HepG2 (cell line): ENCODE measurements around the gene NUSAP1. TPM values are rescaled to one million over a fixed set of nuclear protein-coding genes. Genes with fewer than 3 reads are reported as not detected.
A peak's percentile ranks its signal among the peaks of the same experiment; 100 is the strongest.

Experiments
- FOXK2 ChIP-seq: fragments of 450-650 bp; IDR thresholded peaks from 2 replicates; pipeline ENCODE4 v1.6.1; 2016
- GATA4 ChIP-seq: sonication (generic); IDR thresholded peaks from 2 replicates; pipeline ENCODE4 v1.6.1; 2016; ENCODE audit warnings: antibody characterized with exemption, low read depth, borderline replicate concordance
- HOXA9 ChIP-seq: sonication (generic); formaldehyde crosslinking; IDR thresholded peaks from 2 replicates; pipeline ENCODE4 v1.8.1; 2022; ENCODE audit warnings: missing genetic modification reagents, mild to moderate bottlenecking, moderate library complexity, borderline replicate concordance
- NFRKB ChIP-seq: fragments of 450-650 bp; IDR thresholded peaks from 2 replicates; pipeline ENCODE4 v1.6.1; 2017
- POLR2AphosphoS2 ChIP-seq: IDR thresholded peaks from 2 replicates; pipeline ENCODE4 v1.6.1; 2011; ENCODE audit warnings: low read depth, low read length, improper control_type of control experiment
- SIX4 ChIP-seq: sonication (generic); formaldehyde crosslinking; IDR thresholded peaks from 2 replicates; pipeline ENCODE4 v1.4.0; 2020; ENCODE audit warnings: missing genetic modification reagents
- SNAI1 ChIP-seq: sonication (generic); formaldehyde crosslinking; IDR thresholded peaks from 2 replicates; pipeline ENCODE4 v1.5.0; 2020; ENCODE audit warnings: mild to moderate bottlenecking, missing genetic modification reagents, borderline replicate concordance
- TRIM24 ChIP-seq: sonication (generic); formaldehyde crosslinking; IDR thresholded peaks from 2 replicates; pipeline ENCODE4 v1.8.0; 2022; ENCODE audit warnings: mild to moderate bottlenecking, missing genetic modification reagents
- ZNF382 ChIP-seq: sonication (generic); formaldehyde crosslinking; IDR thresholded peaks from 2 replicates; pipeline ENCODE4 v1.5.0; 2020; ENCODE audit warnings: missing genetic modification reagents, mild to moderate bottlenecking, borderline replicate concordance
- ZNF460 ChIP-seq: sonication (generic); formaldehyde crosslinking; IDR thresholded peaks from 2 replicates; pipeline ENCODE4 v1.5.1; 2020; ENCODE audit warnings: missing genetic modification reagents, mild to moderate bottlenecking, borderline replicate concordance
- ZNF556 ChIP-seq: sonication (generic); formaldehyde crosslinking; IDR thresholded peaks from 2 replicates; pipeline ENCODE4 v1.4.0; 2020; ENCODE audit warnings: mild to moderate bottlenecking, missing genetic modification reagents, borderline replicate concordance
- ZNF598 ChIP-seq: sonication (generic); formaldehyde crosslinking; IDR thresholded peaks from 2 replicates; pipeline ENCODE4 v1.5.1; 2020; ENCODE audit warnings: mild to moderate bottlenecking, missing genetic modification reagents, borderline replicate concordance
- ZNF660 ChIP-seq: sonication (generic); formaldehyde crosslinking; IDR thresholded peaks from 2 replicates; pipeline ENCODE4 v1.5.1; 2020; ENCODE audit warnings: mild to moderate bottlenecking, low read depth, missing genetic modification reagents, borderline replicate concordance
- ZNF777 ChIP-seq: sonication (generic); formaldehyde crosslinking; IDR thresholded peaks from 2 replicates; pipeline ENCODE4 v1.4.0; 2020; ENCODE audit warnings: missing genetic modification reagents
- ZNF782 ChIP-seq: sonication (generic); formaldehyde crosslinking; IDR thresholded peaks from 2 replicates; pipeline ENCODE4 v1.4.0; 2020; ENCODE audit warnings: missing genetic modification reagents, mild to moderate bottlenecking, borderline replicate concordance
- ZNF83 ChIP-seq: sonication (generic); formaldehyde crosslinking; IDR thresholded peaks from 2 replicates; pipeline ENCODE4 v1.4.0; 2020; ENCODE audit warnings: missing genetic modification reagents, mild to moderate bottlenecking, borderline replicate concordance
- polyA plus RNA-seq, 8 experiments: library from polyadenylated mRNA; depleted of rRNA in 3 of 8; stranded (reverse) in 7 of 8; unstranded in 1 of 8; fragments of >200 nt; fragmentation: Illumina TruSeq in 4 of 8; extraction: Trizol in 4 of 8; gene quantifications; 2 replicates each; pipeline versions ENCODE4 v1.2.1 to v1.2.3, GENCODE V29; 2011 to 2016; ENCODE audit warnings: low read depth in 4 of 8, missing spikeins in 1 of 8, mixed read lengths in 1 of 8; ENCODE audit not compliant: insufficient read depth in 1 of 8
- total RNA-seq, 5 experiments: library from RNA; depleted of rRNA; stranded (reverse); fragments of >200 nt; fragmentation: Illumina TruSeq; extraction: Trizol; gene quantifications; 2 replicates each; pipeline ENCODE4 v1.2.3, GENCODE V29; 2016; ENCODE audit warnings: low read depth in 1 of 5
- TF ChIP-seq, protein P1 (sequence below): sonication (generic); formaldehyde crosslinking; IDR thresholded peaks from 2 replicates; pipeline ENCODE4 v1.4.0; 2020; ENCODE audit warnings: mild to moderate bottlenecking, missing genetic modification reagents
- TF ChIP-seq, protein P2 (sequence below), 2 experiments: IDR thresholded peaks; 2 replicates each; pipeline ENCODE4 v1.6.1; 2011 to 2012; ENCODE audit warnings: low read length in 2 of 2, borderline replicate concordance in 1 of 2, low read depth in 1 of 2, mild to moderate bottlenecking in 1 of 2, moderate library complexity in 1 of 2
- TF ChIP-seq, protein P3 (sequence below): sonication (generic); formaldehyde crosslinking; conservative IDR thresholded peaks from 2 replicates; pipeline ENCODE4 v1.4.0; 2020; ENCODE audit warnings: missing genetic modification reagents
- TF ChIP-seq, protein P4 (sequence below): sonication (generic); formaldehyde crosslinking; IDR thresholded peaks from 2 replicates; pipeline ENCODE4 v1.5.0; 2020; ENCODE audit warnings: missing genetic modification reagents, mild to moderate bottlenecking, borderline replicate concordance

The NUSAP1 gene
- total and polyA plus RNA-seq, 2 of the 13 experiments (the other 11 are each of a cell fraction or from before 2014, with no cell fraction given) = 59.5 to 106 TPM

DNA sequence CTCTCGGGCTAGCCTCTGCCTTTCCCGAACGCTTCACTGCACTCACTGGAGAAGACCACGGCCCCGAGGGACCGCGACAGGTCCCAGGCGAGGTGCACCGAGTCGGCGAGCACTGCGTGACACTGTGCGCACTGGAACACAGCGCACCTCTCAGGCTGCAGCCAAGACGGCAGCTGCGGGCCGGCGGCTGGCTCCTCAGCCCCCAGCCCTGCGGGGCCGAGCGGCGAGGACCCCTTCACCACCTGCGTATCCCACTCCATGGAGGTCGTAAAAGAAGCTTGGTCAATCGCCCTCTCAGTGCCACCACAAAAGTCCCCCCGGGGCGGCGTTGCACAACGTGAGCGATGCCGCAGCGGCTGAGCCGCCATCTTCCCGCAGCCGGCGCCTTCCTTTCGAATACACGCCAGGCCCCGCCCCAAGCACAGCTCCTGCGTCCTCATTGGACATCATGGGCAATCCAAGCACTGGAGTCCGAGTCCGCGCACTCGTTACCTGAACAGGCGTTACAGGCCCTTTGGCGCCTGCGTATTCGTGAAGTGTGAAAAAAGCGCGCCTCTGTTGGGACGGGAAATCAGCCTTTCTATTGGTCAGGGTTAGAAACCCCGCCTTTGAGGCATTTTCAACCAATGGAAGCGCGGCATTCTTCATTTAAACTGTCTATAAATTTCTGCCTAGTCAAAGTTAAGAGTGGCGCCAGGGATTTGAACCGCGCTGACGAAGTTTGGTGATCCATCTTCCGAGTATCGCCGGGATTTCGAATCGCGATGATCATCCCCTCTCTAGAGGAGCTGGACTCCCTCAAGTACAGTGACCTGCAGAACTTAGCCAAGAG is at the start of gene NUSAP1, which contains the start of gene OIP5 (continued):
- TF ChIP-seq ZNF598 (CRISPR knock-in tag) (0 out of 2 replicates have a peak, but pooled peaks have one; percentile 59), HOXA9 (CRISPR knock-in tag) (peak; percentile 88), ZNF660 (CRISPR knock-in tag) (0 out of 2 replicates have a peak, but pooled peaks have one; percentile 30), POLR2AphosphoS2 (no peak), SNAI1 (CRISPR knock-in tag) (0 out of 2 replicates have a peak, but pooled peaks have one; percentile 10), NFRKB (peak; percentile 57; the same call in 1 of the 2 replicates), ZNF83 (peak; percentile 72; the same call in 1 of the 2 replicates), FOXK2 (peak; percentile 13; the same call in 1 of the 2 replicates), ZNF556 (peak; percentile 39; the same call in 1 of the 2 replicates), ZNF782 (CRISPR knock-in tag) (0 out of 2 replicates have a peak, but pooled peaks have one; percentile 23), ZNF460 (no peak), ZNF777 (CRISPR knock-in tag) (0 out of 2 replicates have a peak, but pooled peaks have one; percentile 31), SIX4 (CRISPR knock-in tag) (no peak), ZNF382 (CRISPR knock-in tag) (no peak), TRIM24 (no peak), GATA4 (no peak; the same call in 1 of the 2 replicates)
- TF ChIP-seq, protein P1, sequence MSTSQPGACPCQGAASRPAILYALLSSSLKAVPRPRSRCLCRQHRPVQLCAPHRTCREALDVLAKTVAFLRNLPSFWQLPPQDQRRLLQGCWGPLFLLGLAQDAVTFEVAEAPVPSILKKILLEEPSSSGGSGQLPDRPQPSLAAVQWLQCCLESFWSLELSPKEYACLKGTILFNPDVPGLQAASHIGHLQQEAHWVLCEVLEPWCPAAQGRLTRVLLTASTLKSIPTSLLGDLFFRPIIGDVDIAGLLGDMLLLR (CRISPR knock-in tag) = peak; percentile 51; the same call in 1 of the 2 replicates
- TF ChIP-seq, protein P2, sequence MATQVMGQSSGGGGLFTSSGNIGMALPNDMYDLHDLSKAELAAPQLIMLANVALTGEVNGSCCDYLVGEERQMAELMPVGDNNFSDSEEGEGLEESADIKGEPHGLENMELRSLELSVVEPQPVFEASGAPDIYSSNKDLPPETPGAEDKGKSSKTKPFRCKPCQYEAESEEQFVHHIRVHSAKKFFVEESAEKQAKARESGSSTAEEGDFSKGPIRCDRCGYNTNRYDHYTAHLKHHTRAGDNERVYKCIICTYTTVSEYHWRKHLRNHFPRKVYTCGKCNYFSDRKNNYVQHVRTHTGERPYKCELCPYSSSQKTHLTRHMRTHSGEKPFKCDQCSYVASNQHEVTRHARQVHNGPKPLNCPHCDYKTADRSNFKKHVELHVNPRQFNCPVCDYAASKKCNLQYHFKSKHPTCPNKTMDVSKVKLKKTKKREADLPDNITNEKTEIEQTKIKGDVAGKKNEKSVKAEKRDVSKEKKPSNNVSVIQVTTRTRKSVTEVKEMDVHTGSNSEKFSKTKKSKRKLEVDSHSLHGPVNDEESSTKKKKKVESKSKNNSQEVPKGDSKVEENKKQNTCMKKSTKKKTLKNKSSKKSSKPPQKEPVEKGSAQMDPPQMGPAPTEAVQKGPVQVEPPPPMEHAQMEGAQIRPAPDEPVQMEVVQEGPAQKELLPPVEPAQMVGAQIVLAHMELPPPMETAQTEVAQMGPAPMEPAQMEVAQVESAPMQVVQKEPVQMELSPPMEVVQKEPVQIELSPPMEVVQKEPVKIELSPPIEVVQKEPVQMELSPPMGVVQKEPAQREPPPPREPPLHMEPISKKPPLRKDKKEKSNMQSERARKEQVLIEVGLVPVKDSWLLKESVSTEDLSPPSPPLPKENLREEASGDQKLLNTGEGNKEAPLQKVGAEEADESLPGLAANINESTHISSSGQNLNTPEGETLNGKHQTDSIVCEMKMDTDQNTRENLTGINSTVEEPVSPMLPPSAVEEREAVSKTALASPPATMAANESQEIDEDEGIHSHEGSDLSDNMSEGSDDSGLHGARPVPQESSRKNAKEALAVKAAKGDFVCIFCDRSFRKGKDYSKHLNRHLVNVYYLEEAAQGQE (IDR thresholded peaks at IDR 0.05; ENCODE audit: borderline replicate concordance in 1 of 2, low read depth in 1 of 2, low read length in 2 of 2) = no peak
- TF ChIP-seq, protein P3, sequence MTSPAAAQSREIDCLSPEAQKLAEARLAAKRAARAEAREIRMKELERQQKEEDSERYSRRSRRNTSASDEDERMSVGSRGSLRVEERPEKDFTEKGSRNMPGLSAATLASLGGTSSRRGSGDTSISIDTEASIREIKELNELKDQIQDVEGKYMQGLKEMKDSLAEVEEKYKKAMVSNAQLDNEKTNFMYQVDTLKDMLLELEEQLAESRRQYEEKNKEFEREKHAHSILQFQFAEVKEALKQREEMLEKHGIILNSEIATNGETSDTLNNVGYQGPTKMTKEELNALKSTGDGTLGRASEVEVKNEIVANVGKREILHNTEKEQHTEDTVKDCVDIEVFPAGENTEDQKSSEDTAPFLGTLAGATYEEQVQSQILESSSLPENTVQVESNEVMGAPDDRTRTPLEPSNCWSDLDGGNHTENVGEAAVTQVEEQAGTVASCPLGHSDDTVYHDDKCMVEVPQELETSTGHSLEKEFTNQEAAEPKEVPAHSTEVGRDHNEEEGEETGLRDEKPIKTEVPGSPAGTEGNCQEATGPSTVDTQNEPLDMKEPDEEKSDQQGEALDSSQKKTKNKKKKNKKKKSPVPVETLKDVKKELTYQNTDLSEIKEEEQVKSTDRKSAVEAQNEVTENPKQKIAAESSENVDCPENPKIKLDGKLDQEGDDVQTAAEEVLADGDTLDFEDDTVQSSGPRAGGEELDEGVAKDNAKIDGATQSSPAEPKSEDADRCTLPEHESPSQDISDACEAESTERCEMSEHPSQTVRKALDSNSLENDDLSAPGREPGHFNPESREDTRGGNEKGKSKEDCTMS (CRISPR knock-in tag) = no peak
- TF ChIP-seq, protein P4, sequence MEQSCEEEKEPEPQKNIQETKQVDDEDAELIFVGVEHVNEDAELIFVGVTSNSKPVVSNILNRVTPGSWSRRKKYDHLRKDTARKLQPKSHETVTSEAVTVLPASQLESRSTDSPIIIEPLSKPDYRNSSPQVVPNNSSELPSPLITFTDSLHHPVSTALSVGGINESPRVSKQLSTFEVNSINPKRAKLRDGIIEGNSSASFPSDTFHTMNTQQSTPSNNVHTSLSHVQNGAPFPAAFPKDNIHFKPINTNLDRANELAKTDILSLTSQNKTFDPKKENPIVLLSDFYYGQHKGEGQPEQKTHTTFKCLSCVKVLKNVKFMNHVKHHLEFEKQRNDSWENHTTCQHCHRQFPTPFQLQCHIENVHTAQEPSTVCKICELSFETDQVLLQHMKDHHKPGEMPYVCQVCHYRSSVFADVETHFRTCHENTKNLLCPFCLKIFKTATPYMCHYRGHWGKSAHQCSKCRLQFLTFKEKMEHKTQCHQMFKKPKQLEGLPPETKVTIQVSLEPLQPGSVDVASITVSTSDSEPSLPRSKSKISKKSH = no peak
